ENCODE data around the gene RBL2. TPM values are rescaled to one million over a fixed set of nuclear protein-coding genes. Genes with fewer than 3 reads are reported as not detected.
"Not testable (repeated sequence)": the region's sequence is repeated elsewhere in the genome, so short reads cannot be mapped to it uniquely, and the experiment has no call there.

Gene RBL2
- total RNA-seq, 5 donors from 2014 or later (not counting 1 experiment from before 2014, with no cell fraction given), result 193 to 366 (median 261) TPM

DNA sequence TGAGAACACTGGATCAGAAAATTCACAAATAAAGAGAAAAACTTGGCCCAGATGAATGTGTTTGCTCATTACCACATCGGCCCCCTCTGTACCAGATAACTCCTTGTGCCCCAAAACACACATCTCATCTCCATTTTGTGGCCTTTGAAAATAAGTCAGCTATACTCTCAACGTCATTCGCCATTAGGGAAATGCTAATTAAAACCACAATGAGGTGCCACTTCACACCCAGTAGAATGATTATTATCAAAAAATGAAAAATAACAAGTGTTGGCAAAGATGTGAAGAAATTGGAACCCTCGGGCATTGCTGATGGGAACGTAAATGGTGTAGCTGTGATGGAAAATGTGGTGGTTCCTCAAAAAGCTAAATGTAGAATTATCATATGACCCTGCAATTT, 103.4 kb downstream of the RBL2 start:
- Histone ChIP-seq H3K9me3 (no peaks in the 10 kb centered on the region), H3K4me3 (ENCODE audit: control insufficient read depth in 1 of 2, extremely low read depth in 1 of 2, low read length in 1 of 2) (no peak overlapping the region), H3K36me3 (ENCODE audit: control insufficient read depth in 2 of 2, extremely low read depth in 1 of 2, insufficient read depth in 1 of 2, low read length in 1 of 2) (no peaks in the 10 kb centered on the region), H3K27ac (ENCODE audit: low read length) (peak overlapping the region; percentile 18), H3K4me1 (ENCODE audit: control insufficient read depth in 1 of 2, extremely low read depth in 1 of 2, insufficient read depth in 2 of 2, low read length in 2 of 2) (peaks cover 0 to 32% of the 10 kb centered on the region in 2 experiments), H3K27me3 (replicated peaks in 1 of 2; ENCODE audit: control insufficient read depth in 2 of 2, extremely low read depth in 1 of 2, insufficient read depth in 2 of 2, low read length in 1 of 2) (peaks cover 0 to 12% of the 10 kb centered on the region in 2 experiments)
- ATAC-seq (replicated peaks in 1 of 4) (peak in 1 of 4 experiments; percentile 28), DNase-seq (peak in 1 of 35 experiments; percentile 46)
- Mint-ChIP-seq H3K9me3 (no peaks in the 10 kb centered on the region), H3K4me3 (no peak overlapping the region), H3K27ac (no peak overlapping the region), H3K36me3 (no peaks in the 10 kb centered on the region), H3K4me1 (peaks cover 7 to 33% (median 20%) of the 10 kb centered on the region in 3 donors), H3K27me3 (peaks cover 4 to 7% of the 10 kb centered on the region in 2 donors)
- WGBS (ENCODE audit: insufficient coverage), result no CpG with 5 or more reads among the region's 5 CpGs
- POLR2A ChIA-PET, result no interaction called here
- CTCF ChIA-PET, result interaction anchor here (0.6 to 1.4 kb wide), 2 partner anchors 12 to 353 kb away, joined by 3 read pairs; no protein-coding TSS in a partner anchor

DNA sequence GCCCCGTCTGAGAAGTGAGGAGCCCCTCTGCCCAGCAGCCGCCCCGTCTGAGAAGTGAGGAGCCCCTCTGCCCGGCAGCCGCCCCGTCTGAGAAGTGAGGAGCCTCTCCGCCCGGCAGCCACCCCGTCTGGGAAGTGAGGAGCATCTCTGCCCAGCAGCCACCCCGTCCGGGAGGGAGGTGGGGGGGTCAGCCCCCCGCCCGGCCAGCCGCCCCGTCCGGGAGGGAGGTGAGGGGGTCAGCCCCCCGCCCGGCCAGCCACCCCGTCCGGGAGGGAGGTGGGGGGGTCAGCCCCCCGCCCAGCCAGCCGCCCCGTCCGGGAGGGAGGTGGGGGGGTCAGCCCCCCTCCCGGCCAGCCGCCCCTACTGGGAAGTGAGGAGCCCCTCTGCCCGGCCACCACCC, 105.1 kb downstream of the RBL2 start:
- H3K27me3 ChIP-seq (replicated peaks in 1 of 2; ENCODE audit: control insufficient read depth in 2 of 2, extremely low read depth in 1 of 2, insufficient read depth in 2 of 2, low read length in 1 of 2), result peaks cover 0 to 14% of the 10 kb centered on the region in 2 experiments
- POLR2A ChIA-PET; H3K9me3 Mint-ChIP-seq; H3K27ac Mint-ChIP-seq; H3K9me3 ChIP-seq; H3K4me3 Mint-ChIP-seq; H3K4me3 ChIP-seq (ENCODE audit: control insufficient read depth in 1 of 2, extremely low read depth in 1 of 2, low read length in 1 of 2); DNase-seq; CTCF ChIA-PET; H3K36me3 ChIP-seq (ENCODE audit: control insufficient read depth in 2 of 2, extremely low read depth in 1 of 2, insufficient read depth in 1 of 2, low read length in 1 of 2); ATAC-seq (replicated peaks in 1 of 4); H3K36me3 Mint-ChIP-seq; H3K27ac ChIP-seq (ENCODE audit: low read length); H3K27me3 Mint-ChIP-seq: not testable (repeated sequence)
- H3K4me1 Mint-ChIP-seq, result peaks cover 8 to 36% (median 21%) of the 10 kb centered on the region in 3 donors
- 100% methylated on average over 3 of the region's 27 CpGs for WGBS (ENCODE audit: insufficient coverage)
- peaks cover 0 to 32% of the 10 kb centered on the region in 2 experiments for H3K4me1 ChIP-seq (ENCODE audit: control insufficient read depth in 1 of 2, extremely low read depth in 1 of 2, insufficient read depth in 2 of 2, low read length in 2 of 2)

DNA sequence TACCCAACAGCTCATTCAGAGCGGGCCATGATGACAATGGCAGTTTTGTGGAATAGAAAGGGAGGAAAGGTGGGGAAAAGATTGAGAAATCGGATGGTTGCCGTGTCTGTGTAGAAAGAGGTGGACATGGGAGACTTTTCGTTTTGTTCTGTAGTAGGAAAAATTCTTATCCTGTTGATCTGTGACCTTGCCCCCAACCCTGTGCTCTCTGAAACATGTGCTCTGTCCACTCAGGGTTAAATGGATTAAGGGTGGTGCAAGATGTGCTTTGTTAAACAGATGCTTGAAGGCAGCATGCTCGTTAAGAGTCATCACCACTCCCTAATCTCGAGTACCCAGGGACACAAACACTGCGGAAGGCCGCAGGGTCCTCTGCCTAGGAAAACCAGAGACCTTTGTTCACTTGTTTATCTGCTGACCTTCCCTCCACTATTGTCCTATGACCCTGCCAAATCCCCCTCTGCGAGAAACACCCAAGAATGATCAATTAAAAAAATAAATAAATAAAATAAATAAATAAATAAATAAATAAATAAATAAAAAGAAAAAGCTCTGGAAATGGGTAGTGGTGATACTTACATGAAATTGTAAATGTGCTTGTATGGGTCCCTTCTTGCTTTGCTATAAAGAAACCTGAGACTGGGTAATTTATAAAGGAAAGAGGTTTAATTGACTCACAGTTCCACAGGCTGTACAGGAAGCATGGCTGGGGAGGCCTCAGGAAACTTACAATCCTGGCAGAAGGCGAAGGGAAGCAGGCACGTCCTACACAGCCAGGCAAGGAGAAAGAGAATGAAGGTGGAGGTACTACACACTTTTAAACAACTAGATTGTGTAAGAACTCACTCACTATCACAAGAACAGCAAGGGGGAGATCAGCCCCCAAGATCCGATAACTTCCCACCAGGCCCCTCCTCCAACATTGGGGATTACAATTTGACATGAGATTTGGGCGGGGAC, 105.8 kb downstream of the RBL2 start:
- H3K36me3 ChIP-seq (ENCODE audit: control insufficient read depth in 2 of 2, extremely low read depth in 1 of 2, insufficient read depth in 1 of 2, low read length in 1 of 2); H3K4me3 ChIP-seq (ENCODE audit: control insufficient read depth in 1 of 2, extremely low read depth in 1 of 2, low read length in 1 of 2); H3K9me3 ChIP-seq; CTCF ChIA-PET; H3K36me3 Mint-ChIP-seq; H3K9me3 Mint-ChIP-seq; H3K4me3 Mint-ChIP-seq; H3K27ac Mint-ChIP-seq; DNase-seq; ATAC-seq (replicated peaks in 1 of 4); H3K27ac ChIP-seq (ENCODE audit: low read length); H3K27me3 Mint-ChIP-seq: not testable (repeated sequence)
- WGBS (ENCODE audit: insufficient coverage), result 87% methylated on average over 4 of the region's 13 CpGs
- H3K4me1 Mint-ChIP-seq, result peaks cover 12 to 38% (median 23%) of the 10 kb centered on the region in 3 donors
- POLR2A ChIA-PET, result interaction anchor here in 1 of 2 donors (0.6 kb wide), 1 partner anchor 212 kb away, joined by 7 read pairs; no protein-coding TSS in a partner anchor
- Histone ChIP-seq H3K27me3 (replicated peaks in 1 of 2; ENCODE audit: control insufficient read depth in 2 of 2, extremely low read depth in 1 of 2, insufficient read depth in 2 of 2, low read length in 1 of 2) (peaks cover 0 to 14% of the 10 kb centered on the region in 2 experiments), H3K4me1 (ENCODE audit: control insufficient read depth in 1 of 2, extremely low read depth in 1 of 2, insufficient read depth in 2 of 2, low read length in 2 of 2) (peaks cover 6 to 30% of the 10 kb centered on the region in 2 experiments)

Other genes starting within 250 kb of the RBL2 start
- 10 to 100 TPM; 56.3 to 96.8 (median 70.6) TPM for gene AKTIP, start 68.7 kb downstream of the RBL2 start, total RNA-seq